Endothelial cell of umbilical vein (primary cell): ENCODE data around the gene TSEN54.

Experiments used
- CTCF ChIP-seq, 2 donors: IDR thresholded peaks; 1 replicate in 1 of 2; 2 replicates in 1 of 2; pipeline ENCODE4 v1.5.1; 2011; ENCODE audit warnings: low read length in 2 of 2, mild to moderate bottlenecking in 2 of 2, moderate library complexity in 2 of 2, control low read depth in 1 of 2, inconsistent platforms in 1 of 2, low read depth in 1 of 2; ENCODE audit not compliant: insufficient read depth in 1 of 2; ENCODE audit errors: extremely low read depth in 1 of 2
- JUN ChIP-seq: IDR thresholded peaks from 2 replicates; pipeline ENCODE4 v1.6.1; 2011; ENCODE audit warnings: borderline replicate concordance, low read depth; ENCODE audit not compliant: insufficient read length, insufficient read depth
- POLR2A ChIP-seq: IDR thresholded peaks from 2 replicates; pipeline ENCODE4 v1.6.1; 2012; ENCODE audit warnings: low read depth, mild to moderate bottlenecking, control low read depth, low read length
- TF ChIP-seq, protein P1 (sequence below): IDR thresholded peaks from 2 replicates; pipeline ENCODE4 v1.6.1; 2011; ENCODE audit not compliant: insufficient read depth, insufficient read length

- no peak for TF ChIP-seq POLR2A
- TF ChIP-seq CTCF (IDR thresholded peaks at IDR 0.05; ENCODE audit: extremely low read depth in 1 of 2, insufficient read depth in 1 of 2, low read depth in 1 of 2, low read length in 2 of 2), result no peak
- TF ChIP-seq, protein P1, sequence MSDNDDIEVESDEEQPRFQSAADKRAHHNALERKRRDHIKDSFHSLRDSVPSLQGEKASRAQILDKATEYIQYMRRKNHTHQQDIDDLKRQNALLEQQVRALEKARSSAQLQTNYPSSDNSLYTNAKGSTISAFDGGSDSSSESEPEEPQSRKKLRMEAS, result no peak
- TF ChIP-seq JUN, result no peak
These were observed 30.2 kb upstream of the TSEN54 start for GRCh38 chr17:75486151-75486550.
